Osteocyte (in vitro differentiated cells): ENCODE data around the gene DLG2. TPM values are rescaled to one million over a fixed set of nuclear protein-coding genes. Genes with fewer than 3 reads are reported as not detected.

Experiments
- DNase-seq: peaks from one replicate; pipeline ENCODE4 v3.0.0; 2021; ENCODE audit warnings: mixed read lengths; ENCODE audit not compliant: unreplicated experiment; ENCODE audit errors: extremely low spot score
- H3K27ac Mint-ChIP-seq: one replicate; pipeline ENCODE4 v1.8.0; 2021; ENCODE audit warnings: mild to moderate bottlenecking, mixed read lengths; ENCODE audit not compliant: unreplicated experiment
- H3K27me3 Mint-ChIP-seq: one replicate; pipeline ENCODE4 v1.8.0; 2021; ENCODE audit warnings: mixed read lengths; ENCODE audit not compliant: unreplicated experiment
- H3K36me3 Mint-ChIP-seq: one replicate; pipeline ENCODE4 v1.8.0; 2021; ENCODE audit warnings: mixed read lengths; ENCODE audit not compliant: unreplicated experiment
- H3K4me1 Mint-ChIP-seq: one replicate; pipeline ENCODE4 v1.8.0; 2021; ENCODE audit warnings: mixed read lengths; ENCODE audit not compliant: unreplicated experiment
- H3K4me3 Mint-ChIP-seq: one replicate; pipeline ENCODE4 v1.8.0; 2021; ENCODE audit warnings: mild to moderate bottlenecking, moderate library complexity, mixed read lengths; ENCODE audit not compliant: unreplicated experiment
- H3K9me3 Mint-ChIP-seq: one replicate; pipeline ENCODE4 v1.8.0; 2021; ENCODE audit warnings: mixed read lengths; ENCODE audit not compliant: unreplicated experiment
- CTCF ChIP-seq: fragments of 200-600 bp; sonication (generic); IDR thresholded peaks from 2 replicates; pipeline ENCODE4 v1.5.0; 2021; ENCODE audit warnings: antibody characterized with exemption, mild to moderate bottlenecking, moderate library complexity
- total RNA-seq: library from RNA; stranded (reverse); gene quantifications from 2 replicates; pipeline ENCODE4 v1.2.1, GENCODE V29; 2021

Gene DLG2
- total RNA-seq, 1 donor from 2014 or later: 2.1 TPM

- Mint-ChIP-seq H3K27ac (no peak overlapping the region), H3K4me1 (no peaks in the 10 kb centered on the region), H3K27me3 (peaks cover 2% of the 10 kb centered on the region), H3K9me3 (no peaks in the 10 kb centered on the region), H3K4me3 (no peak overlapping the region), H3K36me3 (no peaks in the 10 kb centered on the region)
- TF ChIP-seq CTCF: no peak
- DNase-seq: no peak
These were observed 1981.6 kb downstream of the DLG2 start for GRCh38 chr11:83645561-83645960.

GRCh38 chr11:83643115-83643514, 1984.0 kb downstream of the DLG2 start:
- Mint-ChIP-seq H3K27ac (no peak overlapping the region), H3K9me3 (no peaks in the 10 kb centered on the region)

GRCh38 chr11:83642500-83642899, 1984.6 kb downstream of the DLG2 start:
- Mint-ChIP-seq H3K9me3 (no peaks in the 10 kb centered on the region), H3K27me3 (peaks cover 4% of the 10 kb centered on the region), H3K36me3 (no peaks in the 10 kb centered on the region), H3K27ac (no peak overlapping the region), H3K4me1 (no peaks in the 10 kb centered on the region), H3K4me3 (no peak overlapping the region)
- TF ChIP-seq CTCF: no peak
- DNase-seq: no peak

More at GRCh38 chr11:83643115-83643514, 1984.0 kb downstream of the DLG2 start:
- H3K4me3 Mint-ChIP-seq: no peak overlapping the region
- no peaks in the 10 kb centered on the region for H3K36me3 Mint-ChIP-seq
- H3K27me3 Mint-ChIP-seq: peaks cover 4% of the 10 kb centered on the region
- H3K4me1 Mint-ChIP-seq: no peaks in the 10 kb centered on the region
- DNase-seq: no peak
- TF ChIP-seq CTCF: no peak

- Mint-ChIP-seq H3K4me3 (no peak overlapping the region), H3K27ac (no peak overlapping the region), H3K36me3 (no peaks in the 10 kb centered on the region), H3K9me3 (no peaks in the 10 kb centered on the region), H3K4me1 (no peaks in the 10 kb centered on the region), H3K27me3 (peaks cover 4% of the 10 kb centered on the region)
- no peak for DNase-seq
- no peak for TF ChIP-seq CTCF
These were observed 1985.6 kb downstream of the DLG2 start for GRCh38 chr11:83641511-83641910.

- Mint-ChIP-seq H3K4me1 (no peaks in the 10 kb centered on the region), H3K36me3 (no peaks in the 10 kb centered on the region), H3K4me3 (no peak overlapping the region), H3K27me3 (peaks cover 9% of the 10 kb centered on the region), H3K9me3 (no peaks in the 10 kb centered on the region), H3K27ac (no peak overlapping the region)
- TF ChIP-seq CTCF: no peak
- DNase-seq: no peak
These were observed 1987.0 kb downstream of the DLG2 start for GRCh38 chr11:83639995-83640758.
